HG02885 (cell line): ENCODE results near the gene GTPBP4.
"Not testable (repeated sequence)": the region's sequence is repeated elsewhere in the genome, so short reads cannot be mapped to it uniquely, and the experiment has no call there.

Experiments used
- ATAC-seq: cut with Tn5 transposase; IDR thresholded peaks from one replicate; pipeline ENCODE4 v1.9.1; 2021; ENCODE audit warnings: mild to moderate bottlenecking; ENCODE audit not compliant: unreplicated experiment, poor library complexity

Gene GTPBP4

GRCh38 chr10:1049425-1049958 lies 61.3 kb downstream of the GTPBP4 start:
- no peak for ATAC-seq

GRCh38 chr10:1050145-1050544 lies 61.9 kb downstream of the GTPBP4 start:
- no peak for ATAC-seq

GRCh38 chr10:1050554-1050953 lies 62.3 kb downstream of the GTPBP4 start:
- no peak for ATAC-seq

- ATAC-seq: no peak
These were observed 66.5 kb downstream of the GTPBP4 start for GRCh38 chr10:1054684-1055083.

GRCh38 chr10:1056326-1057105 lies 68.3 kb downstream of the GTPBP4 start, which contains the start of gene WDR37:
Gene WDR37, plus strand, starts transcription at chr10:1056385. Its CDS starts 15,771 bp downstream, at chr10:1072156.
- ATAC-seq: peak; percentile 96

GRCh38 chr10:1057106-1057657 lies 68.9 kb downstream of the GTPBP4 start:
- no peak for ATAC-seq

GRCh38 chr10:1058017-1058416 lies 69.8 kb downstream of the GTPBP4 start:
- no peak for ATAC-seq

- no peak for ATAC-seq
These were observed 71.7 kb downstream of the GTPBP4 start for GRCh38 chr10:1059902-1060301.

- ATAC-seq: no peak
These were observed 73.9 kb downstream of the GTPBP4 start for GRCh38 chr10:1061930-1062774.

- ATAC-seq: no peak
These were observed 75.1 kb downstream of the GTPBP4 start for GRCh38 chr10:1063232-1063865.

- ATAC-seq: no peak
These were observed 76.7 kb downstream of the GTPBP4 start for GRCh38 chr10:1064964-1065247.

GRCh38 chr10:1066734-1067133 lies 78.5 kb downstream of the GTPBP4 start:
- ATAC-seq: not testable (repeated sequence)

- no peak for ATAC-seq
These were observed 80.4 kb downstream of the GTPBP4 start for GRCh38 chr10:1068380-1069361.
